CD4-positive, alpha-beta T cell treated with Interleukin-15 for 4 hours (primary cell): ENCODE results near the gene TXN.

Experiments used
- DNase-seq: peaks from one replicate; pipeline ENCODE4 v3.0.0-alpha.2; 2020; ENCODE audit warnings: low spot score

The TXN gene

GRCh38 chr9:110256380-110257096, at the start of gene TXN:
TXN (minus strand) TSS chr9:110256507; CDS start chr9:110256435, 72 bp downstream.
- DNase-seq: peak; percentile 78

- DNase-seq: no peak
Observed at GRCh38 chr9:110303133-110303532, 46.8 kb upstream of the TXN start.

- DNase-seq: no peak
Observed at GRCh38 chr9:110298043-110298605, 41.8 kb upstream of the TXN start.

GRCh38 chr9:110293248-110293647, 36.9 kb upstream of the TXN start:
- DNase-seq: no peak

- DNase-seq: no peak
Observed at GRCh38 chr9:110291921-110292557, 35.7 kb upstream of the TXN start.

GRCh38 chr9:110290001-110290400, 33.7 kb upstream of the TXN start:
- DNase-seq: no peak

GRCh38 chr9:110288503-110288902, 32.2 kb upstream of the TXN start:
- no peak for DNase-seq

- DNase-seq: no peak
Observed at GRCh38 chr9:110287289-110287680, 31.0 kb upstream of the TXN start.

- no peak for DNase-seq
Observed at GRCh38 chr9:110284211-110284844, 28.0 kb upstream of the TXN start.

GRCh38 chr9:110283751-110284150, 27.4 kb upstream of the TXN start:
- no peak for DNase-seq

- no peak for DNase-seq
Observed at GRCh38 chr9:110282739-110283081, 26.4 kb upstream of the TXN start.

GRCh38 chr9:110282018-110282738, 25.9 kb upstream of the TXN start:
- no peak for DNase-seq

GRCh38 chr9:110278080-110278707, 21.9 kb upstream of the TXN start:
- DNase-seq: no peak

GRCh38 chr9:110276781-110277180, 20.5 kb upstream of the TXN start:
- no peak for DNase-seq

- DNase-seq: no peak
Observed at GRCh38 chr9:110270211-110270995, 14.1 kb upstream of the TXN start.

GRCh38 chr9:110266795-110267194, 10.5 kb upstream of the TXN start:
- no peak for DNase-seq

GRCh38 chr9:110261632-110262031, 5.3 kb upstream of the TXN start:
- DNase-seq: no peak

- no peak for DNase-seq
Observed at GRCh38 chr9:110260911-110261310, 4.6 kb upstream of the TXN start.

- DNase-seq: no peak
Observed at GRCh38 chr9:110259566-110259965, 3.3 kb upstream of the TXN start.

- no peak for DNase-seq
Observed at GRCh38 chr9:110258690-110259091, 2.4 kb upstream of the TXN start.

GRCh38 chr9:110257956-110258355, 1.6 kb upstream of the TXN start:
- DNase-seq: no peak
